ENCODE data around the gene RAB31.

RAB31 gene

GRCh38 chr18:9796935-9797549 is 88.9 kb downstream of the RAB31 start:
- DNase-seq = no peak

GRCh38 chr18:9802175-9803062 is 94.3 kb downstream of the RAB31 start:
- DNase-seq = no peak

GRCh38 chr18:9803063-9803697 is 95.1 kb downstream of the RAB31 start:
- no peak for DNase-seq

GRCh38 chr18:9803698-9804516 is 95.8 kb downstream of the RAB31 start:
- no peak for DNase-seq

- DNase-seq = no peak
Measured at GRCh38 chr18:9804517-9805104, 96.5 kb downstream of the RAB31 start.

GRCh38 chr18:9806905-9807304 is 98.8 kb downstream of the RAB31 start:
- no peak for DNase-seq

- DNase-seq = no peak
Measured at GRCh38 chr18:9808295-9809241, 100.5 kb downstream of the RAB31 start.

GRCh38 chr18:9809697-9810096 is 101.6 kb downstream of the RAB31 start:
- DNase-seq = no peak

- no peak for DNase-seq
Measured at GRCh38 chr18:9810299-9810698, 102.2 kb downstream of the RAB31 start.

GRCh38 chr18:9810994-9811705 is 103.0 kb downstream of the RAB31 start:
- no peak for DNase-seq

GRCh38 chr18:9811978-9812377 is 103.9 kb downstream of the RAB31 start:
- DNase-seq = no peak

- DNase-seq = no peak
Measured at GRCh38 chr18:9814431-9814830, 106.3 kb downstream of the RAB31 start.

GRCh38 chr18:9817286-9817685 is 109.2 kb downstream of the RAB31 start:
- no peak for DNase-seq

GRCh38 chr18:9817725-9818422 is 109.8 kb downstream of the RAB31 start:
- DNase-seq = no peak

GRCh38 chr18:9818423-9818734 is 110.3 kb downstream of the RAB31 start:
- DNase-seq = no peak

GRCh38 chr18:9820127-9820526 is 112.0 kb downstream of the RAB31 start:
- DNase-seq = no peak

GRCh38 chr18:9820719-9821118 is 112.6 kb downstream of the RAB31 start:
- DNase-seq = no peak

GRCh38 chr18:9822587-9823185 is 114.6 kb downstream of the RAB31 start:
- no peak for DNase-seq

GRCh38 chr18:9823805-9824473 is 115.8 kb downstream of the RAB31 start:
- no peak for DNase-seq

Data from CD4-positive, alpha-beta T cell treated with Interferon alpha-2 for 1 hour (primary cell).